Lung microvascular endothelial cell (primary cell): Measurements from ENCODE around the gene GTF2B. TPM values are rescaled to one million over a fixed set of nuclear protein-coding genes. Genes with fewer than 3 reads are reported as not detected.
"Not testable (repeated sequence)": the region's sequence is repeated elsewhere in the genome, so short reads cannot be mapped to it uniquely, and the experiment has no call there.

ENCODE experiments used
- DNase-seq, 2 donors: peaks; one replicate each; pipeline versions ENCODE4 v3.0.0 to v3.0.0-alpha.2; 2010; ENCODE audit warnings: low read depth in 2 of 2
- total RNA-seq: library from RNA; depleted of rRNA; stranded (reverse); fragments of >200 nt; gene quantifications from 2 replicates; pipeline ENCODE4 v1.2.1, GENCODE V29; 2014

The GTF2B gene
- total RNA-seq, 1 donor from 2014 or later, result 37.9 TPM

DNA sequence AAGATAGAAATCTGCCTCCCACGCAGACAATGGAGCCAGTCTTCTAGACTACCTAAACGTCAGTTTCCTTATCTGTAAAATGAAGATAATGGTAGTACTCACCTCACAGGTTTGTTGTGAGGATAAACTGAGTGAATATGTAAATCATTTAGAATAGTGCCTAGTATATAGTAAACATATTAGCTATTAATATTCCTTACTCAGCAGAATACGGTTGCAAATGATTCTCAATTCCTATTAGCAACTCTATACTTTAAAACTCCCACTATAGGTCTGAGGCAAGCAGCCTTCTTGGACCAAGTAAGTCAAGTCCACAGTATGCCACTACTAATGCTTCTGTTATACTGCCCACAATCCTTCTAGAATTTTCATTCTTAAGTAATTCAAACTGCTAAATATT is 5.4 kb downstream of the GTF2B start:
- DNase-seq, result no peak

DNA sequence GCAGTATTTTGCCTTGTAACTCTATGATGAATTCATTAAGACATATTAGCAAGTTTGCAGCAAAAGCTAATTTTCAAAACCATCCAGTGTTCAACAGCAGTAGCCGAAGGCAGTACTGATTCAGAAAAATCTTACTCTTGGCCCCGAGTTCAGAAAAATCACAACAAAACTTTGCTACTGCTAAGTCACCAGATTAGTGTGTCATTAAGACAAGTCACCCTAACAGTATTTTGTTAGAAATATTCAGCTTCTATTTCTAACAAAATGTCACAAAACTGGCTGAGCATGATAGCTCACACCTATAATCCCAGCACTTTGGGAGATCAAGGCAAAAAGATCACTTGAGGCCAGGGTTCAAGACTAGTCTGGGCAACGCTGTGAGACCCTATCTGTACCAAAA is 8.2 kb downstream of the GTF2B start:
- no peak for DNase-seq

DNA sequence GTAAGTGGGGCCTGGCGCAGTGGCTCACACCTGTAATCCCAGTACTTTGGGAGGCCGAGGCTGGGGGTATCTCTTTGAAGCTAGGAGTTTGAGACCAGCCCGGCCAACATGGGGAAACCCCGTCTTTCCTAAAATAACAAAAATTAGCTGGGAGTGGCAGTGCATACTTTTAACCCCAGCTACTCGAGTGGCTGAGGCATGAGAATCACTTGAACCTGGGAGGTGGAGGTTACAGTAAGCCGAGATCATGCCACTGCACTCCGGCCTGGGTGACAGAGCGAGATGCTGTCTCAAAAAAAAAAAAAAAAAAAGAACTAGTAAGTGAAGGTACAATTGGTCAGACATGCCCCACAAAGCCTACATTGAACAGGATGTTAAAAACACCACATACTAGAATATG is 10.7 kb downstream of the GTF2B start:
- DNase-seq, result not testable (repeated sequence)

DNA sequence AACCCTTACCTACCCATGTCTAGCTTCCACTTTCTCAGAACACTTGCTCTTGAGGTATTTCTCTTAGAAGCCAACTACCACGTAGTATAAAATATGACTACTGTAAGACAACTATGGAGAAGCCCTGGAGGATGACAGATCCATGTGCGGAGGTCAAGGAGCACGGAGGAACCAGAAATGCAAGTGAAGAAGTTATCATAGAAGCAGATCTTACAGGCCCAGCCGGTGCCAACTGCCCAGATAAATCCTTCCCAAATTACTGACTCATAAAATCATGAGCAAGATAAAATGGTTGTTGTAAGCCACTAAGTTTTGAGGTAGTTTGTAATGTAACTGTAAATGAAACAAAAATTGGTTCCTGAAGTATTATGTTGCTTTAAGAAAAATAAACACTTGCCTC is 12.6 kb downstream of the GTF2B start:
- DNase-seq, result no peak

DNA sequence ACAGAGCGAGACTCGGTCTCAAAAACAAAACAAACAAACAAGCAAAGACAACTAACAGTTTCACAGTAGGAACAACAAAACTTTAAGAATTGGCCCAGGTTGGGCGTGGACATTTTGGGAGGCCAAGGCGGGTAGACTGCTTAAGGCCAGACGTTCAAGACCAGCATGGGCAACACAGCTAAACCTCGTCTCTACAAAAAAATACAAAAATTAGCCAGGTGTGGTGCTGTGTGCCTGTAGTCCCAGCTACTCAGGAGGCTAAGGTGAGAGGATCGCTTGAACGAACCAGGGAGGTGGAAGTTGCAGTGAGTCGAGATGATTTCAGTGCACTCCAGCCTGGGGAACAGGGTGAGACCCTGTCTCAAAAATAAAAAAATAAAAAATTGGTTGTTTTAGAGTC is 13.5 kb downstream of the GTF2B start:
- no peak for DNase-seq

DNA sequence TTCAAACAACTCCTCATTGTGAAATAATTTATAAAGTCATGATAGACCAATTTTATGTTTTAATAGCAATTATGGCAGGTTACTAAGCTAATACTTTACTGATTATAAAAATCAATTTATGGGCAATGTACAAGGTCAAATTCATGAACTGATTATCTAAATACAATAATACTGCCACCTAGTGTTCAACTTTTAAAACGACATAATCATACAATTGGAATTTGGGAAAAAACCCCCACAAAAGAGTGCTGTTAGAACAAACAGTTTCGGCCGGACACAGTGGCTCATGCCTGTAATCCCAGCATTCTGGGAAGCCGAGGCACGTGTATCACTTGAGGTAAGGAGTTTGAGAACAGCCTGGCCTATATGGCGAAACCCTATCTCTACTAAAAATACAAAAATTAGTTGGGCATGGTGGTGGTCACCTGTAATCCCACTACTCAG is 14.0 kb downstream of the GTF2B start:
- peak; percentile 34 to 43 for DNase-seq

DNA sequence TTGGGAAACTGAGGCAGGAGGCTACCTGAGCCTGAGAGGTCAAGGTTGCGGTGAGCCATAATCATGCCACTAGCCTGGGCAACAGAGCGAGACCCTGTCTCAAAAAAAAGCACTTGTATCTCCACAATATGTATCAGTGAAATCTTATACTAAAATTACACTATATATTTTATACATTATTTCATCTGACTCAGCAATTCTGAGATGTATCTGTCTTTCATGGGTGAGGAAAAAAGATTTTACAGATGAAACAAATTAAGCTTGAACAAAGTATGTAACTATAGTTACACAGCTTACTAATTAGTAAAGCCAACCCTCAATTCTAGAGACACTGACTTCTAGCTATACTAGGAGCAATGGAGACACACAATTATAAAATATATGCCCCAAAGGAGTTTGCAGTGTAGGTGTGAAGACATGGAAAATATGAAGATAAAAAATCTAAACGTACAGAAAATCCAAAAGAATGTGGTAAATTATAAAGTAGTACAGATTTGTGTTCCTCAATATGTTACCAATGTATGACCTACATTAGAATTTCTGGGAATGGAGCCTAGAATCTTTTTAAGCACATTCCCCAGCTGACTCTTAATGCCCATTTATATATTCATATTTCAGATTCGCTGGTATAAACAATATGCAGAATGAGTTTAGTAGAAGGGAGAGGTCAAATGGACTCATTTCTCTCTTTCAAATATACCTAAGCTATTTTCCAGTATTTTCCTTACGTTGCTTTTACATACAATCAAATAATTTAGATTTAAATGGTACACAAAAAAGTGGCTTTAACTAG is 14.6 kb downstream of the GTF2B start:
- no peak for DNase-seq

DNA sequence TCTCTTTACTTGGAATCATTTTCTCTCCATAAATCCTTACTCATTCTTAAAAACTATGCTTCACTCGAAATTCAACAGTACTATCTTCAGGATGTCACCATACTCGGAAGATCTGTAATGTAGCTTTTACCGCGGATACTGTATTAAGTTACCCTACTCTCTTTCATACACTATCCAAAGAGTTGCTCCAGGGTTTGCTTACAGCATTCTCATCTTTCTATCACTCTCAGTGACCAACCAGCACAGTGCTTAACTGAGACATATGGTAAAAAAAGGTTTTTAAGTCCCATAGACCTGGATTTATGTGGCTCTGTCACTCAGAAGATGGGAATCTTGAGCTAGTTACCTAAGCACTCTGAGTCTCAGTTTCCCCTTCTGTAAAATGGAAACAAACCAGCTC is 15.8 kb downstream of the GTF2B start:
- DNase-seq, result no peak

DNA sequence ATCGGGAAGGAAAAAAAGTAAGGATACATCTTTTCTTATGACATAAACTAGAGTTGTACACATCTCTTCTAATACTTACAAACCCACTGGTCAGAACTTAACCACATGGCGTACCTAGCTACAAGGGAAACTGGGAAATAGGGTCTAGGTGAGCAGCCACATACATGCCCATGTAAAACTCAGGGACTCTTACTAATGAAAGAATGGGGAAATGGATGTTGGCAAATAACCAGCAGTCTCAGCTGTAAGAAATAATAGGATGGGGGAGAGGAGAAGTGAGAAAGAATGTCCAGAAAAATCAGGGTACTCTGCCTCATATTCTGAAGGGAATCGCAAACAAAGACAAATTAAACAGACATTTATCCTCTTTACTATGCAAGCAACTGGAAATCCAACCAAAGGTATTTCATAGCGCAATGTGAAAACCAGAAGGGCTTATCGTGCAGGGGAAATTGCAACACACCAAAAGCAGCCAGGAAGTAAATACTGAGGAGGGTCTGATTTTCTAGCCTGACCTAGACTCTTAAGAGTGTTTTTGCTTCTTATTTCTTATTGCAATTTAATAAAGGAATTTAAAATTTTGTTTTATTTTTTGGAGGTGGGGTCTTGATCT is 17.5 kb downstream of the GTF2B start:
- no peak for DNase-seq

DNA sequence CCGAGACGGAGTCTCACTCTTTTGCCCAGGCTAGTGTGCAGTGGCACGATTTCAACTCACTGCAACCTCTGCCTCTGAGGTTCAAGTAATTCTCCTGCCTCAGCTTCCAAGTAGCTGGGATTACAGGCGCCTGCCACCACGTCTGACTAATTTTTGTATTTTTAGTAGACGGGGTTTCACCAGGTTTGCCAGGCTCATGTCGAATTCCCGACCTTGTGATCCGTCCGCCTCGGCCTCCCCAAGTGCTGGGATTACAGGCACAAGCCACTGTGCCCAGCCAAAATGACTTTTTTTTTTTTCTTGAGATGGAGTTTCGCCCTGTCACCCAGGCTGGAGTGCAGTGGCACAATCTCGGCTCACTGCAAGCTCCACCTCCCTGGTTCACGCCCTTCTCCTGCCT is 21.7 kb downstream of the GTF2B start:
- DNase-seq, result not testable (repeated sequence)

DNA sequence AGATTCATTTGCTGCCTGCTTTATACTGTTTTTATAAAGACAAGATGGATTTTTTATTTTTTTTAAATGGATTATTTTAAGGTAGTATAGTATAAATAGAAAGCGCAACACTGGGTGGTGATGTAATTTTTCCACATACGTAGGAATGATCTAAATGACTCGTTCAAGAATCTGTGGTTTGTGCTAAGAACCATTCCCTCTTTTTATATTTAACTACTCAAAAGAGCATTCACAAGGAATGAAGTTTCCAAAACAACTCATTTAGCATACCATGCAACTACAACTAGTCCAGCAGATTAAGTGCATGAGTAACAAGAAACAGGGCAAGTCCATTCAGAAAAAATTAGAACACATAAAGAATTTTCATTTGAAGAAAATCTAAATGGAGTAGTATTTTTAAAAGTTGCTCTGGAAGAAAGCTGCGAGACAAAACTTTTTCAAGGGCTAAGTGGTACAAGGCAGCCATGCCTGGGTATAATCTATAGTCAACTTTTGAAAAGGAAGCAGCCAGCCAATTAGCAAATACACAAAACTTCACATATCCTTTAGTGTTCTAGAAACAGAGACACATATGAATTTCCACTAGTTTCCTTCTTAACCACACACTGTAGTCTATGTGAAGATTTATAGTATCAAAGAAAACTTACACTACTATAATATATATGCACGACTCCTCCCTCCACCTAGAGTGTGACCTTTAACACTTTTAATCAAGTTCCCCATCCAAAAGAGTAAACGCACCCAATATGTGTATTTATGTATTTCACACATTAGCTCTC is 23.4 kb downstream of the GTF2B start:
- DNase-seq, result peak in 1 of 2 donors; percentile 15

DNA sequence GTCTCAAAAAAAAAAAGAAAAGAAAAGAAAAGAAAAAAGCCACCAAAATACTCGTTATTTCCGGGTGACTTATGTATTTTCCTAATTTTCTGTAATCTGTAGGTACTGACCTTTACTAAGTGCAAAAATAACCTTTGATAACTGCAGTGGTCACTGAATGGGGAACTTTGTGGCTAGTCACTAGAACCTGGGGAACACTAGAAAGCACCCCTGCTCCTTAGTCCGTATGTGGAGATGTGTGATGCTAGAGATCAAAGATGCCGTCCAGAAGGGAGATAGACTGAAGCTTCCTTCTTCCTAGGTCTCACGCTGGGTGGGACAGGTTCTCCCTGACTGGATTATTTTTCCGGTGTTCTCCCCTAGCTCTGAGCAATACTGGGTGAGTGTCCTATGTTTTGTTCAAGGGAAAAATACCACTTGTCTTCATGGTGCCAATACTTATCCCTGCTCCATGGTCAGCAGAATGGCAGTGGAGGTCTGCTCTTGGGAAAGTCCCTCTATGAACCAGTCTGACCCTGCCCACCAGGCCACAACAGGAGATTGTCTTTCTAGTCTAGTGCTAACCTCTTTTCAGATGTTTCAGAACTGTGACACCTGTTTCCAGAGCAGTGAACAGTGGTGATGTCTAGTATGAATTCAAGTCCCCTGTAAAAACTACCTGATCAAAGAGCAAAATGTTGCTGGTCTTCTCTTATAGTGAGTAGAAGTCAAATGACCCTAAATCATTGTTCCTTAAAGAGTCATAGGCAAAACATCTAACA is 39.9 kb downstream of the GTF2B start:
- DNase-seq, result no peak

DNA sequence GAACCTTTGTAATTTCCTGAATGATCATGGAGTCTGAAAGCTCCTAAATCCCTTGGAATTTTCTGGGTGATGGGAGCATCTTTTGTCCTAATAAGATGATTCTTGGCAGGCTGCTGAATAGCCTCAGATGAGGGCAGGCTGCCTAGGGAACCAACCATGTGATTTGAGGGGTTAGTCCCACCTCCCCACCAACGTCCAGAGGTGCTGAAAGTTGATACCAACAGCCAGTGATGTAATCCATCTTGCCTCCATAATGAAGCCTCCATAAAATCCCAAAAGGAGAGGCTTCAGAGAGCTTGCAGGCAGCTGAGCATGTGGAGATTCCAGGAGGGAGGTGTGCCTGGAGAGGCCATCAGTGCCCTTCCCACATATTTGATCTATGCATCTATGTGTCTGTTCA is 43.7 kb downstream of the GTF2B start:
- no peak for DNase-seq

DNA sequence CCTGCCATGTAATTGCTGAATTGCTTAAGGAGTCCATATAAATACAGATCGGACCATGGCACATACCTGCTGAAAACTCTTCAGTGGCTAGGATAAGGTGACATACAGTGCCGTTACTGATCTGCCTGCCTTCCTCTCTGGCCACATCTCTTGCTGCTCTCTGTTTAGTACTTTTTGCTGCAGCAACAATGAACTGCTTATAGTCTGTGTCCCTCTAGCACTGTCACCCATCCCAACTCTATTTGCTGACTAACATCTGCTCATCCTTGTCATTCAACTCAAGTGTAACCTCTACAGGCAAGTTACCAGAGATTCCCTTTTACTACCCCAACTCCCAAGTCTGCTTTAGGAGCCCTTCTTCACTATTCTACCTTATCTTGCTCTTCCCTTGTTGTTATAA is 65.6 kb downstream of the GTF2B start:
- no peak for DNase-seq

DNA sequence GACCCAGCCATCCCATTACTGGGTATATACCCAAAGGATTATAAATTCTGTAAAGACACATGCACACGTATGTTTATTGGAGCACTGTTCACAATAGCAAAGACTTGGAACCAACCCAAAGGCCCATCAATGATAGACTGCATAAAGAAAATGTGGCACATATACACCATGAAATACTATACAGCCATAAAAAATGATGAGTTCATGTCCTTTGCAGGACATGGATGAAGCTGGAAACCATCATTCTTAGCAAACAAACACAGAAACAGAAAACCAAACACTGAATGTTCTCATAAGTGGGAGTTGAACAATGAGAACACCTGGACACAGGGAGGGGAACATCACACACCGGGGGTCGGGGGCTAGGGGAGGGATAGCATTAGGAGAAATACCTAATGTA is 71.7 kb downstream of the GTF2B start:
- not testable (repeated sequence) for DNase-seq

DNA sequence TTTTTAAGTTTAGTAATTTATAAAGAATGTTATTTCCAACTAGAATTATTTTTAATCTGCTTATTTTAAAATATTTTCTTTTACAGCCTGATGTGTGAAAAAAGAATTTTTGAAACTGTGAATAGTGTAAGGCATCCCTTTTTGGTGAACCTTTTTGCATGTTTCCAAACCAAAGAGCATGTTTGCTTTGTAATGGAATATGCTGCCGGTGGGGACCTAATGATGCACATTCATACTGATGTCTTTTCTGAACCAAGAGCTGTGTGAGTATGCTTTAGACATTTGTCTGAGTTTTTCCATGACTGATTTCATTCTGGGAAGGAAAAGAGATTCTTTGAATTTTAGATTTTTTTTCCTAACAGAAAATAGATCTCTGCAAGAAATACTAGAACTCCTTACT is 77.9 kb downstream of the GTF2B start:
- no peak for DNase-seq

DNA sequence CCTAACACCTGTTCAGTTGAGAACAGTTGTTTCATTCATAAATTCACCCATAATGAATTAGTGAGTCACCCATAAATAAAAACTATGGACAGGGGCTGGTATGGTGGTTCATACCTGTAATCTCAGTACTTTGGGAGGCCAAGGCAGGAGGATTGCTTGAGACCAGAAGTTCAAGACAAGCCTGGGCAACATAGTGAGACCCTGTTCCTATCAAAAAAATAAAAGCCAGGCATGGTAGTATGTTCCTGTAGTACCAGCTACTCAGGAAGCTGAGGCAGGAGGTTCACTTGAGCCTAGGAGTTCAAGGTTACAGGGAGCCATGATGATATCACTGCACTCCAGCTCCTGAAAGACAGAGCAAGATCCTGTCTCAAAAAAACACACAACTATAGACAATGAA is 79.0 kb downstream of the GTF2B start:
- no peak for DNase-seq

DNA sequence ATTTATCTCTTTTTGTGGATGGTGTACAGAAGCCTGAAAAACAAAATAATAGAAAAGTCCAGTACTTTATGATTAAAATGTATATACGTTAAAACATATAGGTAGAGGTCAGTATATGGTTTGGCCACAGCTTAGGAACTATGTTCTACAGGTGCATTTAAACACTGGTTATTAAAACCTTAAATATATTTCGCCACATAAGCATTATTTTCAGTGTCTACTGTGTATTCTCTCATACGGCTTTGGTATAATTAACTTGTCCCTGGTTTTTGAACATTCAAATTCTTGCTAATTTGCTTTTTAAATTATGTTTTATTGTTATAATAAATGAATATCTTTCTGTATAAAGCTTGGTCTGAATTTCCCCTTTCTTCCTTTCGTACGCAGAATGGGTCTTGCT is 87.9 kb downstream of the GTF2B start:
- DNase-seq, result no peak

DNA sequence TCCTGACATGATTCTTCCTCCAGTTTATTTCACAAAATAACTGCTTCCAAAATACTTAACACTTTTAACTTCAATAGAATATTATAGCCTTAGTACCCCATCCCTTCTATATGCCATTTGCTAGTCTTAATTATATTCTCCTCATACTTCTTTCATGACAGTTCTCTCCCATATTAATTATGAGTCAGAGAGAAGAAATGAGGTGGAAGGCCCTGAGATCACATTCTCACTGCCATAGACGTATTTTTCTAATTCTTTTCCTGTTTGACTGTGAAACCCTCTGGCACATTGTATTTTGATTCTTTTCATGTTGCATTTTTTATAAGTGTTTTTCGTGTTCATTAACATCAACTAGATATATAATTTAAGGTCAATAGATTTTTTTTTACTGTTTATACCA is 88.4 kb downstream of the GTF2B start:
- peak in 1 of 2 donors; percentile 43 for DNase-seq
